ENCODE data around the gene CRLF3.
"Not testable (repeated sequence)": the region's sequence is repeated elsewhere in the genome, so short reads cannot be mapped to it uniquely, and the experiment has no call there.

Gene CRLF3

GRCh38 chr17:30747621-30748020 lies 76.9 kb downstream of the CRLF3 start:
- not testable (repeated sequence) for H3K4me2 ChIP-seq (ENCODE audit: low read depth, low read length, poor library complexity, severe bottlenecking); H3K79me2 ChIP-seq (ENCODE audit: insufficient read depth, low read length); H4K20me1 ChIP-seq (ENCODE audit: low read depth, low read length); H3K9me3 ChIP-seq (ENCODE audit: insufficient read depth, low read length); H3K27me3 ChIP-seq (ENCODE audit: low read length); H3K4me3 ChIP-seq (ENCODE audit: insufficient read depth, low read length, poor library complexity, severe bottlenecking); H2AFZ ChIP-seq (ENCODE audit: low read depth, low read length, severe bottlenecking); H3F3A ChIP-seq (ENCODE audit: insufficient read depth); H3K9ac ChIP-seq (ENCODE audit: low read length); H3K9me2 ChIP-seq (replicated peaks; ENCODE audit: insufficient read depth, low read length); H3K36me3 ChIP-seq (ENCODE audit: low read length); H3K27ac ChIP-seq (ENCODE audit: low read depth, low read length)

GRCh38 chr17:30742669-30743068 lies 81.8 kb downstream of the CRLF3 start:
- not testable (repeated sequence) for H3K4me2 ChIP-seq (ENCODE audit: low read depth, low read length, poor library complexity, severe bottlenecking); H3K9ac ChIP-seq (ENCODE audit: low read length); H3K27ac ChIP-seq (ENCODE audit: low read depth, low read length); H3K9me2 ChIP-seq (replicated peaks; ENCODE audit: insufficient read depth, low read length); H2AFZ ChIP-seq (ENCODE audit: low read depth, low read length, severe bottlenecking); H3K4me3 ChIP-seq (ENCODE audit: insufficient read depth, low read length, poor library complexity, severe bottlenecking); H3K27me3 ChIP-seq (ENCODE audit: low read length); H3K9me3 ChIP-seq (ENCODE audit: insufficient read depth, low read length)
- Histone ChIP-seq H3K79me2 (ENCODE audit: insufficient read depth, low read length) (peaks cover 45% of the 10 kb centered on the region), H3K36me3 (ENCODE audit: low read length) (peaks cover 21% of the 10 kb centered on the region), H3F3A (ENCODE audit: insufficient read depth) (peaks cover 14% of the 10 kb centered on the region; the same call in 1 of the 2 replicates), H4K20me1 (ENCODE audit: low read depth, low read length) (peaks cover 15% of the 10 kb centered on the region)

- peaks cover 90% of the 10 kb centered on the region for H3K79me2 ChIP-seq (ENCODE audit: insufficient read depth, low read length)
- not testable (repeated sequence) for H3K4me3 ChIP-seq (ENCODE audit: insufficient read depth, low read length, poor library complexity, severe bottlenecking); H3K4me2 ChIP-seq (ENCODE audit: low read depth, low read length, poor library complexity, severe bottlenecking); H3K9me3 ChIP-seq (ENCODE audit: insufficient read depth, low read length); H3K27ac ChIP-seq (ENCODE audit: low read depth, low read length); H3K9me2 ChIP-seq (replicated peaks; ENCODE audit: insufficient read depth, low read length); H3F3A ChIP-seq (ENCODE audit: insufficient read depth); H3K9ac ChIP-seq (ENCODE audit: low read length); H3K27me3 ChIP-seq (ENCODE audit: low read length); H2AFZ ChIP-seq (ENCODE audit: low read depth, low read length, severe bottlenecking)
- peaks cover 17% of the 10 kb centered on the region; the same call in 1 of the 2 replicates for H3K36me3 ChIP-seq (ENCODE audit: low read length)
- peaks cover 15% of the 10 kb centered on the region for H4K20me1 ChIP-seq (ENCODE audit: low read depth, low read length)
Measured at GRCh38 chr17:30736371-30736770, 88.1 kb downstream of the CRLF3 start.

GRCh38 chr17:30735644-30736043 lies 88.8 kb downstream of the CRLF3 start:
- H3K9ac ChIP-seq (ENCODE audit: low read length); H3K27ac ChIP-seq (ENCODE audit: low read depth, low read length); H3K9me2 ChIP-seq (replicated peaks; ENCODE audit: insufficient read depth, low read length); H3F3A ChIP-seq (ENCODE audit: insufficient read depth); H3K27me3 ChIP-seq (ENCODE audit: low read length); H3K4me3 ChIP-seq (ENCODE audit: insufficient read depth, low read length, poor library complexity, severe bottlenecking); H3K4me2 ChIP-seq (ENCODE audit: low read depth, low read length, poor library complexity, severe bottlenecking); H3K9me3 ChIP-seq (ENCODE audit: insufficient read depth, low read length); H2AFZ ChIP-seq (ENCODE audit: low read depth, low read length, severe bottlenecking): not testable (repeated sequence)
- peaks cover 12% of the 10 kb centered on the region for H4K20me1 ChIP-seq (ENCODE audit: low read depth, low read length)
- peaks cover 12% of the 10 kb centered on the region; the same call in 1 of the 2 replicates for H3K36me3 ChIP-seq (ENCODE audit: low read length)
- peaks cover 84% of the 10 kb centered on the region for H3K79me2 ChIP-seq (ENCODE audit: insufficient read depth, low read length)

- H3K9ac ChIP-seq (ENCODE audit: low read length); H3F3A ChIP-seq (ENCODE audit: insufficient read depth); H3K27me3 ChIP-seq (ENCODE audit: low read length); H3K9me2 ChIP-seq (replicated peaks; ENCODE audit: insufficient read depth, low read length); H3K4me3 ChIP-seq (ENCODE audit: insufficient read depth, low read length, poor library complexity, severe bottlenecking); H3K4me2 ChIP-seq (ENCODE audit: low read depth, low read length, poor library complexity, severe bottlenecking); H3K9me3 ChIP-seq (ENCODE audit: insufficient read depth, low read length); H2AFZ ChIP-seq (ENCODE audit: low read depth, low read length, severe bottlenecking); H3K27ac ChIP-seq (ENCODE audit: low read depth, low read length): not testable (repeated sequence)
- peaks cover 84% of the 10 kb centered on the region for H3K79me2 ChIP-seq (ENCODE audit: insufficient read depth, low read length)
- H4K20me1 ChIP-seq (ENCODE audit: low read depth, low read length) = peaks cover 12% of the 10 kb centered on the region
- H3K36me3 ChIP-seq (ENCODE audit: low read length) = peaks cover 12% of the 10 kb centered on the region; the same call in 1 of the 2 replicates
Measured at GRCh38 chr17:30735206-30735605, 89.3 kb downstream of the CRLF3 start.

- peaks cover 88% of the 10 kb centered on the region for H3K79me2 ChIP-seq (ENCODE audit: insufficient read depth, low read length)
- H3K9ac ChIP-seq (ENCODE audit: low read length) = not testable (repeated sequence)
Measured at GRCh38 chr17:30734153-30734552, 90.3 kb downstream of the CRLF3 start.

More at GRCh38 chr17:30734153-30734552, 90.3 kb downstream of the CRLF3 start:
- not testable (repeated sequence) for H3F3A ChIP-seq (ENCODE audit: insufficient read depth); H3K4me3 ChIP-seq (ENCODE audit: insufficient read depth, low read length, poor library complexity, severe bottlenecking); H2AFZ ChIP-seq (ENCODE audit: low read depth, low read length, severe bottlenecking); H3K9me3 ChIP-seq (ENCODE audit: insufficient read depth, low read length); H3K27me3 ChIP-seq (ENCODE audit: low read length); H3K9me2 ChIP-seq (replicated peaks; ENCODE audit: insufficient read depth, low read length); H3K27ac ChIP-seq (ENCODE audit: low read depth, low read length)
- peak overlapping the region; percentile 13 for H3K4me2 ChIP-seq (ENCODE audit: low read depth, low read length, poor library complexity, severe bottlenecking)
- H4K20me1 ChIP-seq (ENCODE audit: low read depth, low read length) = peaks cover 12% of the 10 kb centered on the region
- H3K36me3 ChIP-seq (ENCODE audit: low read length) = peaks cover 12% of the 10 kb centered on the region; the same call in 1 of the 2 replicates
